Breast epithelium (tissue), 4 donors: ENCODE measurements around the gene RGS12. TPM values are rescaled to one million over a fixed set of nuclear protein-coding genes. Genes with fewer than 3 reads are reported as not detected.

Experiments
- DNase-seq, 2 donors: peaks; one replicate each; pipeline ENCODE4 v3.0.0-alpha.2; 2019; ENCODE audit warnings: low spot score in 2 of 2
- H3K27ac ChIP-seq, 2 donors: fragments of 200-600 bp; sonication (generic) in 1 of 2; one replicate each; pipeline ENCODE4 v1.5.1; 2016 to 2019; ENCODE audit warnings: mild to moderate bottlenecking in 1 of 2
- H3K27me3 ChIP-seq, 2 donors: fragments of 200-600 bp; sonication (generic) in 1 of 2; one replicate each; pipeline versions ENCODE4 v1.5.1 to v1.6.0; 2017 to 2019; ENCODE audit warnings: control low read depth in 1 of 2, mild to moderate bottlenecking in 1 of 2
- H3K36me3 ChIP-seq: fragments of 200-600 bp; one replicate; pipeline ENCODE4 v1.5.1; 2019
- H3K4me1 ChIP-seq, 2 donors: fragments of 200-600 bp; sonication (generic); one replicate each; pipeline ENCODE4 v1.5.1; 2016 to 2019; ENCODE audit warnings: control low read depth in 1 of 2
- H3K4me3 ChIP-seq, 3 donors: fragments of 200-600 bp; sonication (generic); 1 replicate in 2 of 3; 2 replicates in 1 of 3; pipeline ENCODE4 v1.5.1; 2016 to 2019; ENCODE audit warnings: mild to moderate bottlenecking in 3 of 3, moderate library complexity in 2 of 3
- H3K9me3 ChIP-seq, 2 donors: fragments of 200-600 bp; sonication (generic) in 1 of 2; one replicate each; pipeline ENCODE4 v1.5.1; 2016 to 2019; ENCODE audit warnings: control low read depth in 1 of 2
- CTCF ChIP-seq, 3 donors: fragments of 450-650 bp; IDR thresholded peaks; one replicate each; pipeline ENCODE4 v1.5.1; 2016 to 2017; ENCODE audit warnings: antibody characterized with exemption in 3 of 3, mild to moderate bottlenecking in 3 of 3, moderate library complexity in 3 of 3
- POLR2A ChIP-seq: fragments of 450-650 bp; IDR thresholded peaks from one replicate; pipeline ENCODE4 v1.6.1; 2016; ENCODE audit warnings: antibody characterized with exemption, mild to moderate bottlenecking, moderate library complexity
- POLR2AphosphoS5 ChIP-seq, 3 donors: sonication (generic); formaldehyde crosslinking; IDR thresholded peaks; one replicate each; pipeline ENCODE4 v1.6.1; 2017; ENCODE audit warnings: antibody characterized with exemption in 3 of 3
- intact Hi-C: fragments of 100-400 bp; cut with DNase I; formaldehyde crosslinking; loops from one replicate; pipeline ENCODE4 v1.15.1; 2023; ENCODE audit warnings: low total_unique reads
- total RNA-seq, 3 donors: library from RNA; depleted of rRNA; stranded (reverse); fragments of >200 nt; gene quantifications; one replicate each; pipeline ENCODE4 v1.1.0, GENCODE V29; 2016

Gene RGS12
- total RNA-seq, 3 donors from 2014 or later = 24.3 to 94.5 (median 29.9) TPM

GRCh38 chr4:3269991-3270611 is 22.7 kb upstream of the RGS12 start:
- Histone ChIP-seq H3K27me3 (no peaks in the 10 kb centered on the region), H3K36me3 (no peaks in the 10 kb centered on the region), H3K9me3 (no peaks in the 10 kb centered on the region), H3K27ac (no peak overlapping the region), H3K4me3 (no peak overlapping the region), H3K4me1 (no peaks in the 10 kb centered on the region)
- TF ChIP-seq POLR2AphosphoS5 (IDR thresholded peaks at IDR 0.05) (no peak), POLR2A (no peak), CTCF (IDR thresholded peaks at IDR 0.05) (no peak)
- intact Hi-C loops = no loop called here
- no peak for DNase-seq

- Histone ChIP-seq H3K27ac (no peak overlapping the region), H3K4me3 (no peak overlapping the region), H3K36me3 (no peaks in the 10 kb centered on the region), H3K9me3 (no peaks in the 10 kb centered on the region), H3K27me3 (no peaks in the 10 kb centered on the region), H3K4me1 (no peaks in the 10 kb centered on the region)
- no peak for DNase-seq
- TF ChIP-seq POLR2A (no peak), CTCF (IDR thresholded peaks at IDR 0.05) (no peak)
- intact Hi-C loops = no loop called here
Measured at GRCh38 chr4:3271131-3271530, 21.7 kb upstream of the RGS12 start.

- H3K4me3 ChIP-seq = no peak overlapping the region
Measured at GRCh38 chr4:3276986-3277385, 15.8 kb upstream of the RGS12 start.

GRCh38 chr4:3280466-3280865 is 12.4 kb upstream of the RGS12 start:
- H3K27me3 ChIP-seq = no peaks in the 10 kb centered on the region
- H3K36me3 ChIP-seq = no peaks in the 10 kb centered on the region
- no peak overlapping the region for H3K27ac ChIP-seq
- peak in 1 of 2 donors; percentile 14 for DNase-seq
- TF ChIP-seq POLR2AphosphoS5 (IDR thresholded peaks at IDR 0.05) (no peak), POLR2A (no peak), CTCF (IDR thresholded peaks at IDR 0.05) (no peak)
- H3K4me1 ChIP-seq = peaks cover 0 to 4% of the 10 kb centered on the region in 2 donors
- intact Hi-C loops = no loop called here
- H3K4me3 ChIP-seq = no peak overlapping the region
- no peaks in the 10 kb centered on the region for H3K9me3 ChIP-seq

More at GRCh38 chr4:3276986-3277385, 15.8 kb upstream of the RGS12 start:
- Histone ChIP-seq H3K9me3 (no peaks in the 10 kb centered on the region), H3K27me3 (no peaks in the 10 kb centered on the region), H3K4me1 (no peaks in the 10 kb centered on the region), H3K36me3 (no peaks in the 10 kb centered on the region), H3K27ac (no peak overlapping the region)
- no peak for TF ChIP-seq CTCF (IDR thresholded peaks at IDR 0.05)
- intact Hi-C loops = no loop called here
- peak; percentile 9 to 10 for DNase-seq

- intact Hi-C loops = no loop called here
- TF ChIP-seq CTCF (IDR thresholded peaks at IDR 0.05) (no peak), POLR2A (no peak), POLR2AphosphoS5 (IDR thresholded peaks at IDR 0.05) (no peak)
- Histone ChIP-seq H3K4me3 (no peak overlapping the region), H3K36me3 (no peaks in the 10 kb centered on the region), H3K27ac (no peak overlapping the region), H3K27me3 (peaks cover 0 to 2% of the 10 kb centered on the region in 2 donors), H3K9me3 (no peaks in the 10 kb centered on the region), H3K4me1 (peaks cover 12 to 14% of the 10 kb centered on the region in 2 donors)
- DNase-seq = peak; percentile 9 to 31
Measured at GRCh38 chr4:3283483-3283882, 9.3 kb upstream of the RGS12 start.
